Endothelial cell of umbilical vein (primary cell): ENCODE measurements around the gene ACTG1.

Experiments
- CTCF ChIP-seq, 2 donors: IDR thresholded peaks; 1 replicate in 1 of 2; 2 replicates in 1 of 2; pipeline ENCODE4 v1.5.1; 2011; ENCODE audit warnings: low read length in 2 of 2, mild to moderate bottlenecking in 2 of 2, moderate library complexity in 2 of 2, control low read depth in 1 of 2, inconsistent platforms in 1 of 2, low read depth in 1 of 2; ENCODE audit not compliant: insufficient read depth in 1 of 2; ENCODE audit errors: extremely low read depth in 1 of 2
- EZH2 ChIP-seq: IDR thresholded peaks from 2 replicates; pipeline ENCODE4 v1.6.1; 2012; ENCODE audit warnings: borderline replicate concordance, low read depth, mild to moderate bottlenecking, moderate library complexity, low read length, inconsistent platforms; ENCODE audit not compliant: severe bottlenecking
- FOS ChIP-seq: IDR thresholded peaks from 2 replicates; pipeline ENCODE4 v1.6.1; 2011; ENCODE audit warnings: mild to moderate bottlenecking, low read length, moderate library complexity, borderline replicate concordance; ENCODE audit not compliant: insufficient read depth
- POLR2A ChIP-seq: IDR thresholded peaks from 2 replicates; pipeline ENCODE4 v1.6.1; 2012; ENCODE audit warnings: low read depth, mild to moderate bottlenecking, control low read depth, low read length

GRCh38 chr17:81558115-81558468, 45.5 kb upstream of the ACTG1 start:
- TF ChIP-seq CTCF (IDR thresholded peaks at IDR 0.05; ENCODE audit: extremely low read depth in 1 of 2, insufficient read depth in 1 of 2, low read depth in 1 of 2, low read length in 2 of 2) (no peak), FOS (no peak), EZH2 (no peak), POLR2A (no peak)
